Measurements from ENCODE around the gene COPB1. TPM values are rescaled to one million over a fixed set of nuclear protein-coding genes. Genes with fewer than 3 reads are reported as not detected.

Gene COPB1
- total RNA-seq, 1 experiment from 2014 or later: 241 TPM

DNA sequence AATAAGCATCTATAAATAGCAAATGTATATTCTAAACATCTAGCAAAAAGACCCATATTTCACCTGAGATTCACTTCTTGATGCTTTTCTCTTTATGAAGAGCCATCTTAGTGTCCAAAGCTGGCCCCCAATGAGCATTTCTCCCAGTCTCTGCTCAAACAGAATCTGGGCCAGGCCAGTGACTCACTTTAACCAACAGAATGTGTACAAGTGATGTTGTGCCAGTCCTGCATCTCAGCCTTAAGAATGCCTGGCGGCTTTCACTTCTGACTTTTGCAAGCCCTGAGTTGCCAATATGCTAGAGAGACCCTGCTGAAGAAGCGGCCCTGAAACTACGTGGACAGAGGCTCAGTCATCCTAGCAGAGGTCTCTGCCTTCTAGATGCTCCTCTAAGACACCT is 6.9 kb upstream of the COPB1 start:
- DNase-seq (ENCODE audit: low read depth): no peak

DNA sequence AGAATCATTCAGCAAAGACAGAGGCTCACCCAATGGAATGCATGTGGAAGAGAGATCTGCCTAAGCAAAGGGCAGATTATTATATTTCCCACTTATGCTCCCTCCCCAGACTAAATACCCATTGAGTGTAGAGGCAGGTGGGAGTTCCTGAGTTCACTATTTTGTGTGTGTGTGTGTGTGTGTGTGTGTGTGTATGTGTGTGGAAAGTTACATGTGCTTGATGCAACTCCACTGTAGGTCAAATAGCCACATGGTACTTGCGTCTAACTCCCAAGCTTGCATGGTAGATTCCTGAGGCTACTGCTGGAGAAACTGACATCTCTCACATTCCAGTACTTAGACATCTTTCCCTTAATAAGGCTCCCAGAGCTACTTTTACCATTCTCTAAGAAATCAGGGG is 3.4 kb upstream of the COPB1 start:
- no peak for DNase-seq (ENCODE audit: low read depth)

DNA sequence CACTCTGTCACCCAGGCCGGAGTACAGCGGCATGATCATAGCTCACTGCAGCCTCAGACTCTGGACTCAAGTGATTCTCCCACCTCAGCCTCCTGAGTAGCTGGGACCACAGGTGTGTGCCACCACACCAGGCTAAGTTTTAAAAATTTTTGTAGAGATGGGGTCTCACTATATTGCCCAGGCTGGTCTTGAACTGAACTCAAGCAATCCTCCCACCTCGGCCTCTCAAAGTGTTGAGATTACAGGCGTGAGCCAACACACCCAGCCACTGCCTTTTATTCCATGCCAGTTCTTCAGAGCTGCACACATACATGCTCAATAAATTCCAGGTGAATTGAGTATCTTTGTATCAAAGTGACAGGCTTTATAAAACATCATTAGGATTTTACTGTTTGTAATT is 2.4 kb upstream of the COPB1 start:
- no peak for DNase-seq (ENCODE audit: low read depth)

DNA sequence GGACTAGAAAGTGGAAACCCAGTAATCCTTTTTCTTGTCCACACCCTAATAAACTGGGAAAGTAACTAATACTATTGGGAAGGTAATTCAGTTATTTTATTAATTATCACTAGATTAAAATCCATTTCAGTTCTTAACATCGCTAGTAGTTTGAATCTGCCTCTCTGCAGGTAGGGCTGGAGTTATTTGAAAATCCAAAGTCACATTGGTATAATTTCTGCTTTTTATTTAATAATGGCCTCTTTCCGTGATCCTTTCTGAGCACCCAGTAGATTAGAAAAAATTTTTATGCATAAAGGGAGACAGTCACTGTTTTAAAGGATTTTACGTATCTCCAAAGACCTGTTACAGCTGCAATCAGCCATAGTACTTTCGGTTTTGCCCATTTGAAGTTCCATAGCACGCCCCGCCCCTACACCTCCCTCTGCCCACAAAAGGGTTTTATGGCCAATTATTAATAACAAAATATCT is 605 bp upstream of the COPB1 start:
- DNase-seq (ENCODE audit: low read depth): peak; percentile 58

DNA sequence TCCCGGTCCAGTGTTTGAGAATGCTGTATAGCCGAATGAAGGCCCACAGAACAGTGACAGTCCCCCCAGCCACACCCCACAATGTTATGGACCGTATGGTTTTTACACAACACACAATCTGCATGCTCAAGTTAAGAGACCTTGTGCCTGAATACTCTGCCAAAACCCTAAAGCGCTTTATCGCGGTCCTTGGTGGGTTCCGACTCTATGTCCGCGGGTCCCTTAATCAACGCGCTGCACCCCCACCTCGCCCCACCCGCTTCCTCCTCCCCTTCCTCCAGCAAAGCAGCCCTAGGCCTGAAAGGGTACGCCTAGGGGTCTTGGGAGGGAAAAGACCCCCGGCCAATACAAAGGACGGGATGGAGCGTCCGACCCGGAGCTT is 442 bp downstream of the COPB1 start:
- peak; percentile 11 for DNase-seq (ENCODE audit: low read depth)

DNA sequence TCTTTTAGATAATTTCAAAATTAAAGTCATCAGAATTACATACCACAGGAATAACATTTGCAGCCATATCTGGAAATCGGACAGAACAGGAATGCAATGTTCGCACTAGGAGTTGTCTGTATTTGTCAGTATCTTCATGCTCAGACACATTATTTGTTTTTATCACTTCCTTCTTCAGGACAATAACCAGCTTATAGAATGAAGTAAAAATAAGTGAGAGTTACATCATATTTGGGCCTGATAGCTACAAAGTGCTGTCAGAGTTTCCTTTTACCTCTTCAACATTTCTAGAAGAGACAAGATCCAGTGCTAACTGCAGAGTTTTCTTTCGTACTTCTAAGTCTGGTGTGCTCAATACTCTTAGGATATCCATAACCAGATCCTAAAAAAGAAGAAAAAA is 18.9 kb downstream of the COPB1 start:
- no peak for DNase-seq (ENCODE audit: low read depth)

DNA sequence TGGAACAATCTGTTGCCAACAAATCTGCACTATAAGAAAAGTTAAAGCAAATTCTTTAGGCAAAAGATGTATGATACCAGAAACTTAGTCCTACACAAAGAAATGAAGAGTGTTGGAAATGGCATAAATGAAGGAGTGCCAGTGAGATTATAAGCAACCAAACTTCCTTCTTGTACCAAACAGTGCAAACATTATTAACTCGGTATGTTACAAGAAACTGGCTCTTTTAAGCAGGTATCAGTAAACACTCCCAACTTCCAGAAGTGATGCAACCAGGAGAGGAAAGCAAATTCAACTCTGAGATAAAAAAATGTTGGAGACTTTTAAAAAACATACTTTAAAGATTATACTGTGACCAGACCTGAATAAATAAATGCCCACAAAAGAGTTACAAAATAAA is 28.5 kb downstream of the COPB1 start:
- no peak for DNase-seq (ENCODE audit: low read depth)

DNA sequence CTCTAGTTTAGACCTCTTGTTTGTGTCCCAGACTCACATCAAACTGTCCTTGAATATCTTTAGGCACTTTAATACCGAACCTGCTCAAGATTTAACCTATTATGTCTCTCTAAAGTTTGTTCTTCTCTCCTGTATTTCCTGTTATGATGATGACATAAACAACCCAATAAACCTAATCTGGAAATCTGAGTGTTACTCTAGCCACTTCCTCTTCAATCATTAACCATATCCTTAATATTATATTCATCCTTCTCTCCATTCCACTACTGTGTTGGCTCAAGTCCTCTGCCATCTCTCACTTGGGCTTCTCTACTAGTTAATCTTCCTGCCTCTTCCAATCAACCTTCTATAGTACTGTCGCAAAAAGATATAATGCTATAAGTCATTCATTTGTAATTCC is 36.0 kb downstream of the COPB1 start:
- no peak for DNase-seq (ENCODE audit: low read depth)

DNA sequence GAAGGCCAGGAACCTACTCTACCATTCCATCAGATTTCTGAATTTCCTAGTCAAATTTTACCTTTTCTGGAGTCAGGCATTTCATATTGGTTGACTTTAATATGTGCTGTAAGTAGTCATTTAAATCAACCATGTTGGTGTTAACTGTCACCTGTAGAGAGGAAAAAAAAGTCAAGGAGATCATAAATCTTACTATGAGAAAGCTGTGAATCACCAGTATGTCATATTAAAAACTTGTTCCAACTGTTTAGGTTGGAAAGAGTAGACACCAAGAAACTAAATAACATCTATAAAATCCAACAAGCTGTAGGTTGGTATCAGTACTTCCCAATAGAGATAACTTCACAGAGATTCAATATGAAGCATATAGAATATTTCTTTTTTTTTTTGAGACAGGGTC is 39.5 kb downstream of the COPB1 start:
- no peak for DNase-seq (ENCODE audit: low read depth)

DNA sequence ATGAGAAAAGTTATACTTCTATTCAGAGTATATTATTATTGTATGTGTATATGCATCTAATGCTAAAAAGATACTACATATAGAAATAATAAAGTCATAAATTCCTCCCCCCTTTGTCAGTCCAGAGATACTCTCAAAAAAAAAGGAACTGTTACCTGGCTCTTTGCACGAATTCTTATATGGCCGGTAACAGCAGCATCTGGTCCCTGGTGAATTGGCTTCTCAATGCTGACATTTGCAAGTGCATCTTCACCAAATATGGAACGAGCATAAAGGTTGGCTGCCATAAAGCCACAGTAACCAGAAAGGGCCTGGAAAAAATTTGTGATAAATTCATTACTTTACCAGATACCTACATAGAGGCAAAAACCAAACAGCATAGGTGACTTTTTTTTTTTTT is 41.2 kb downstream of the COPB1 start:
- DNase-seq (ENCODE audit: low read depth): no peak

DNA sequence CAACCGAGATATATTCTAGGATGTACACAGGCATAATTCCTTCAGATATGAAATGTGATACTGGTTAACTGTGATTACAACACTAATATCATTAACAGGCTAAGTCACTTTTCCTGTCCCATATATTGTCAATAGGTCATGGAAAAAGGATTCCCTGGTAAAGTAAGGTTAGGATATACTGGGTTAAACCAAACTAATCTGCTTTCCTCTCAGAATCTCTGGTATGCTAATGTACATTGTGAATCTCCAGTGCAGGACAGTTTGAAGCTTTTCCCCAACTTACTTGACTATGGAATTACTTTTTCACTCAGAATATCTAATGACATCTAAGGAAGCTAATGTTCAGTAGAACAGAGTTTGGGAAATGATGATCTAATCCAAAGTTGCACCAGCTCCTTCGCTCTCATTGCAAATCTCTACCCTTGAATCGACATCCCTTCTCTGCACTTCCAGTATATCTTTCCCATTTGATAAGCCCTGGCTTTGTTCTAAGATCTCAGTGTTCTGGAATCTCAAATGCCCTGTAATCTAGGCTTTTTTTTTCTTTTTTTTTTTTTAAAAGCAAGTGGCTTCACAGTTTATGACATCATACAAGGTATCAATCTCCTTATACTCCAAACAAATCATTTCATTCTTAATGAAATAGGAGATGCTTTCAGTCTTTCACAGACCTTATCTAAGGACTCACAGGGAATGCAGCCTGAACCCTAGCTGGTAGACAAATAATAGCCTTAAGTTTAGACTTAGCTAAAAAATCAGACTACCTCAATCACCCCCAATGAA is 43.8 kb downstream of the COPB1 start:
- DNase-seq (ENCODE audit: low read depth): no peak

DNA sequence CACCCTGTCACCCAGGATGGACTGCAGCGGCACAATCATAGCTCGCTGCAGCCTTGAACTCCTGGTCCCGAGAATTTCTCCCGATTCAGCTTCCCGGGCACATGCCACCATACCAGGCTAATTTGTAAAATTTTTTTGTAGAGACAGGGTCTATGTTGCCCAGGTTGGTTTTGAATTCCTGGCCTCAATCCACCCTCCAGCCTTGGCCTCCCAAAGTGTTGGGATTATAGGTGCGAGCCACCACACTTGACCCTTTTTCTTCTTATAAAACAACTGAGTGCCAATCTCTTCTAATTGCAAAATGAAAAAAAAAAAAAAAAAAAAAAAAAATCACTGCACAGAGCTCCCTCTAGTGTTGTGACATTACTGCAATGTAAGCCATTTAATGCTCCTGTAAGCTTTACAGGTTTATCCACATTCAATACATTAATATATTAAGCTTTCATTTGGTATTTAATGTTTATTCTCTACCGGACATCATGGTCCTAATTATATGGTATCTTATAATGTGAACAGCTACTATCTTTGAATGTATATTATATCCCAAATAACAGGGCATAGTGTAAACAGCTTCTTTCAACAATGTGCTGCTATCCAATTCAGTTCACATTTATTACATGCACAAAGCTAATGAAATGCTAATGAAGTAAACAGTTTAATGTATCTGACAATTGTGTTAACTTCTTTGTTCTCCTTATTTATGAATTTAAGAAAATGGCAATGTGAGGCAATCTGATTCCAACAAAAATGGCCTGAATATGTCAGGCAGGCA is 44.6 kb downstream of the COPB1 start:
- peak; percentile 31 for DNase-seq (ENCODE audit: low read depth)

DNA sequence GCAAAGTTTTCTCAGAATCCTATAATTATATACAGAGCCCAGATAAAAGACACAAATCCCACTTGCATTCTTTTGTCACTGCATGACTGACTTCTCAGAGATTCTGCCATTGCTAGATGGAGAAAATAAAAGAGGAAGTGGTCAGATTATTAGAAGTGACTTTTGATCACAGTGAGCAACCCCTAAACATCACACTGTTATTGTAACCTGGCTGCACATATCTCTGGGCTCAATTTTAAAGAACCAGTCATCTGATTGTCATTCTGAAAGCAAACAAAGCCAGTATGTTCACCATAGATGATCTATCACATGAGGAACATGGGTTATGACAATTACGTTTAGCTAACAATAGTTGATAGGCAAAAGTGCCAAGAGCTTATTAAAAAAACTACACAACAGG is 47.8 kb downstream of the COPB1 start:
- no peak for DNase-seq (ENCODE audit: low read depth)

DNA sequence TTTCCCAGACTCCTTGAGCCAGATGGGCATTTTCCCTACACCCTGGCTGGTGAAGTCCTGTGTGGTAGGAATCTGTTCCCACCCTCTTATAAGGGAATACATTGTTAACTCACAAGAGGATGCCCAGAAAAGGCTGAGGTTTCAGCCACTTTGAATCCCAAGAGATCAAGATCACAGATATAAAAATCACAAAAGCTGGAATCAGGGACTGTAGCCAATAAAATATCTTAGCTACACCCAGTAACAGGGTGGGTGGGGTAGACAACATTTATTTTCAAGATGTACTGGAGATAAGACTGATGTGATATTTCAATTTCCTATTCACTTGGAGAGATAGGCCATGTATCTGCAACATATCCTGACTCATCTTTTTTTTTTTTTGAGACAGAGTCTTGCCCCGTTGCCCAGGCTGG is 50.3 kb downstream of the COPB1 start:
- peak; percentile 34 for DNase-seq (ENCODE audit: low read depth)

DNA sequence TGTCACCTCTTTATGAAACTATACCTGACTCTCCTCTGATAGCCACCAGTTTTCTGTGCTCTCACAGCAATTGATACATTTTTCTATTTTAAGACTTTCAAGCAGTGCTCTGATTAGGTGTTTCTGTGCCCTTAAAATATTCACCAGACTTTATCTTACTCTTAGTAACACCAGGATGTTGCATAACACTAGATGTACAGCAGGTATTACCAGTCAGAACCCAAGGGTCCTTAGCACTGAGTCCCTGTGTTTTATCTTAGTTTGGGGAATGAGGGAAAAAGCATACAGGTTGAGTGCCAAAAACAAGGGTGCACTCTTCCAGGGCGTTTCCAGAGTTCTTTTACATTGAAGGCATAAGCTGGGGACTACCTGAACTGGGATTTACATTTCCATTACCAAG is 51.4 kb downstream of the COPB1 start:
- DNase-seq (ENCODE audit: low read depth): no peak

DNA sequence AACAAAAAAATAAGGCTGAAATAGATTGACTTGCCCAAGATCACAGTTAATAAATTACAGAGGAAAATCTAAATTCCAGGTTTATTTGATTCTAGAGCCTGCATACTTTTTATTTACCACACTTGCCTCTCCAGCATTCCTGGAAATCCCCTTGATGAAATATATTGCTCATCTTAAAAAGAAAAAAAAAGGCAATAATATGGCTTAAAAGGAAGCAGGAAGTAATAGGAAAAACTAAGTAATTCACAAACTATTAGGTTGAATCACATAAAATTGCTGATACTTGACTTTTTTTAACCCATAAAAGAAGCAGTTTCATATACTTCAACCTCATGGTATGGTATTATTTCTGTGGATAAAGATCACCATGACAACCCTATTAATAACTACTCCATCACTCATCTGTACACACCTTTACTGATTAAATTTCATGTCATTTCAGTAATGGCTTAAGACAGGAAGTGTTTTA is 52.9 kb downstream of the COPB1 start:
- DNase-seq (ENCODE audit: low read depth): peak; percentile 36

DNA sequence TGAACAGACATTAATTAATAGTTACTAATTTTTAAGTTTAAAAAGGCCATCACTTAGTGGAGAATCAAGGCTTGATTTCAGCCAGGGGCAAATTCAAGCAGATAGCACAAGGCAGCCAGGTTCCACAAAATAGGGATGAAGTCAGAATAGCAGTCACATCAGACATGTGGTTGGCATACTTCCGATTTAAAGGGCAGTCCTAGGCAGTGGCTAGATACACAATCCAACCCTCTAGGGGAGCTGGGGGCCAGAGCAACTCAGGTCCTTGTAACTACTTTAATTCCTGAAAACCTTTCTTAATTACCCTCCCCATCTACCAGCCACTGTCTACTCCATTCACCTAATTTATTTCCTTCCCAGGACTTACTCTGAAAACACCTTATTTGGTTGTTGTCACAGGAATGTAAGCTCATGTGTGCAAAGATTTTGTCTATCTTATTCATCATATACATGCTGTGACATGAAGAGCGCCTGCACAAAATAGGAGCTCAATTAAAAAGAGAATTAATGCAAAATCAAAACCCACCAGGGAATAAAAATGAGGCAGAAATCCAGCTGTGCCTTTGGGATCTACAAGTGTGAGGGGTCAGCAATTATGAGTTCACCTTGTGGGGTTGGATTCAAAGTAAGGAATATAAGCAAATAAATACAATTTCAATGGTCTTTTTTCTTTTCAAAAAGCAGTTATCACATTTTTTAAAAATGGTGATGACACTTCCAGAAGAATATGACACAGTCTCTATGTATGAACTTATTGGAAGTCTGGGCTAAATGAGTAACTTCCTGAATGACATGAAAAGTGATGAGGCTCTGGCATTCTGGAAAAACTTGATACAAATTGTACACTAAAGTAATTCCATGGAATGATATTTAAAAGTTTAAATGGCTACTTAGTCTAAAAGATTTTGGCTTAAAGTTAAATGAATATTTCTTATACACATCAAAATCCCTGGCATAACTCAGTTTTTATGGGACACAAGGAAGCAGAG is 53.8 kb downstream of the COPB1 start:
- DNase-seq (ENCODE audit: low read depth): peak; percentile 57

DNA sequence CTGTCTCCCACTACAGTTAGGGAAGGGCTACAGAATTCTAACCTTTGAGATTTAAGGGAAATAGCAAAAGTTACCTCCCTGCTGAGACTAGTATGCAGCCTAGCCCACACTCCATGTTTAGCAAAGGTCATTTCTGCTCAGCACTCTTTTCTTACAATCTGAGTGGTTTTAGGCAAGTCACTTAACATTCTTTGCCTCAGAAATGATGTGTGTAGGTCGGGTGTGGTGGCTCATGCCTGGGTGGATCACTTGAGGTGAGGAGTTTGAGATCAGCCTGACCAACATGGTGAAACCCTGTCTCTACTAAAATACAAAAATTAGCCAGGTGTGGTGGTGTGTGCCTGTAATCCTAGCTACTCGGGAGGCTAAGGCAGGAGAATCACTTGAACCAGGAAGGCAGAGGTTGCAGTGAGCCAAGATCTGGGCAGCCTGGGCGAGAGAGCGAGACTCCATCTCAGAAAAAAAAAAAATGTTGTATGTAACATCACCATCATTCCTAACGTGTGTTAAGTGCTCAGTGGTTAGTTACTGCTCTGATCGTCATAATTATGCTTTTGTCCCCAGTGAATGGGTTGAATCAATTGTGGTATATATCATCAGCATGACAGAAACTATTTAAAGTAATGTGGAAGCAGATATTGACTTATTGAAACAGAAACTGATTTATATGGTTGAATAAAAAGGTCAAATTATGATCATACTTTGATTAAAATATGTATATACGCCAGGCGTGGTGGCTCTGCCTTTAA is 55.0 kb downstream of the COPB1 start:
- no peak for DNase-seq (ENCODE audit: low read depth)

DNA sequence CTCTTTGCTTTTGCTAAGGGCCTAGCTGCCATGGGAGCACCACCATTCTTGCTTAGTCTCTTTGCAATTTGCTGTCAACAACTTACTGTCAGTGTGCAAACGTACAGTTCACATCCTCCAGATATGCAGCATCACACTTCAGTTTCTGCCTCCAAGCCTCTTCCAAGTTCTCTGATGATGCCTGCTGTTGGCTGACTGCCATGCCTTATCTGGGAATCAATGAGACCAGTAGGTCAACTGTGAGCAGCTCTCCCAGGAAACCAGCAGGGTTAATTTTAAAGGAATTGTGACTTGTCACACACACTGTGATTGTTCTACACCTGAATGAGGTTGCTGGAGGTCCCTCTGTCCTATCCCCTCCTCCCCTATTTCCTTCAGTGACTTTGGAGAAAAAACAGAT is 56.0 kb downstream of the COPB1 start:
- peak; percentile 83 for DNase-seq (ENCODE audit: low read depth)

DNA sequence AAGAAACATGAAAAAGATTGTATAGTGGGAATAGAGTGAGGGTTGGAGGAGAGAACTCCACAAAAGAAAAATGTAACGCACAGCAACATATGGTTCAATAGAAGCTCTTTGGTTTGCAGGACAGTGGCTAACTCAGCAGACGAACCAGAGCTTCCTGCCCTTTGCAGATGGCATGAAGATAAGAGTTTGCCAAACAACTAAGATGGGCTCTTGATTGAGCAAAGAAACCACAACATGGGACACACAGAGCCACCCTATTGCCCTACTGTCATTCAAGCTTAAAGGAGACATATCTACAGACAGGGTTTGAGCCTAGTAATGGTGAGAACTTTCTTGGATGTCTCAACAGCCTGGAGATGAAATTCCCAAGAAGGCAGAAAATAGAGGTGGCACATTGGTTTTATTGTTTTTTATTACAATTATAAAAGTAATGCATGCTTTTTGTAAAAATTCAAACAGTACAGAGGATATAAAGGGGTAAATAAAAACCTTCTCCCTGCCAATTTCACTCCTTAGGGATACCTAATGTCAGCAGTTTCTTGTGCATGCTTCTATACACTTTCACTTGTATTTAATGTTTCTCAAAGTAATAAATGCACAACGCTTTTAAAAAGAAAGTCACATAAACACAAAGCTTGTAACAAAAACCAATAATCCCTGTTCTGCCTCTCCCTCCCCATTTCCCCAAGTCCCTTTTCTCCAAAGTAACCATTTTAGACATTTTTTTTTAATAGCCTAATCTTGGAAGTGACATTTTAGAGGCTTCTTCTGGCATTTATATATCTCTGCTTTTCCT is 63.7 kb downstream of the COPB1 start:
- DNase-seq (ENCODE audit: low read depth): peak; percentile 58
